ENCODE measurements around the gene SPAG9.
A peak's percentile ranks its signal among the peaks of the same experiment; 100 is the strongest.

SPAG9 gene

DNA sequence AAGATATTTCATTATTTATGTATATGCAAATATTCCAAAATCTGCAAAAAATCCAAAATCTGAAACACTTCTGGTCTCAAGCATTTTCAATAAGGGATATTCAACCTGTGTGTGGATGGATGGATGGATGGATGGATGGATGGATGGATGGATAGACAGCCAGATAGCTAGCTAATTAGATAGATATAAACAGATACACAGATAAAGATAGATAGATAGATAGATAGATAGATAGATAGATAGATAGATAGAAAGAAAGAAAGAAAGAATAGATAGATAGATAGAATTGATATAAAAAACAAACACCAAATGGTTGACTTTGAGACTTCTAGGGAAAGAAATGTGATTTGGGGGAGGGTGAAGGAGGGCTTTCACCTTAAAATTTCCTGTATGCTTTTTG, 139.4 kb downstream of the SPAG9 start:
- Mint-ChIP-seq H3K36me3 (ENCODE audit: low read depth) (peaks cover 29% of the 10 kb centered on the region), H3K27me3 (ENCODE audit: low read depth) (no peaks in the 10 kb centered on the region), H3K4me1 (ENCODE audit: low read depth) (peaks cover 8% of the 10 kb centered on the region), H3K27ac (no peak overlapping the region), H3K9me3 (no peaks in the 10 kb centered on the region), H3K4me3 (no peak overlapping the region)

DNA sequence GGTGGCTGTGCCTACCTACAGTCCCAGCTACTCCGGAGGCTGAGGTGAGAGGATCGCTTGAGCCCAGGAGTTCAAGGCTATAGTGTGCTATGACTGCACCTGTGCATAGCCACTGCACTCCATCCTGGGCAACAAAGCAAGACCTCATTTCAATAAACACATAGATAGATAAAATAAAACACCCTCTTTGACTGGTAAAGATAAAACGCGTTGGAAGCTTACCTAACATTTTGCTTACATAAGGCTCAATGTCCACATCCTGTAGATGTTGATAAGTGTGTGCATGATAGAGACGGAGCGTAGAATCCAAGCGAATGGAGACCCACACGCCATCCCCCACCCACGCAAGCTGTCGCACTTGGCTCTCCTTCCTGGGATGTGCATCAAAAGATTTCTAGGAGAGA, 141.1 kb downstream of the SPAG9 start:
- Mint-ChIP-seq H3K27ac (no peak overlapping the region), H3K36me3 (ENCODE audit: low read depth) (peaks cover 29% of the 10 kb centered on the region), H3K4me1 (ENCODE audit: low read depth) (peaks cover 8% of the 10 kb centered on the region)

DNA sequence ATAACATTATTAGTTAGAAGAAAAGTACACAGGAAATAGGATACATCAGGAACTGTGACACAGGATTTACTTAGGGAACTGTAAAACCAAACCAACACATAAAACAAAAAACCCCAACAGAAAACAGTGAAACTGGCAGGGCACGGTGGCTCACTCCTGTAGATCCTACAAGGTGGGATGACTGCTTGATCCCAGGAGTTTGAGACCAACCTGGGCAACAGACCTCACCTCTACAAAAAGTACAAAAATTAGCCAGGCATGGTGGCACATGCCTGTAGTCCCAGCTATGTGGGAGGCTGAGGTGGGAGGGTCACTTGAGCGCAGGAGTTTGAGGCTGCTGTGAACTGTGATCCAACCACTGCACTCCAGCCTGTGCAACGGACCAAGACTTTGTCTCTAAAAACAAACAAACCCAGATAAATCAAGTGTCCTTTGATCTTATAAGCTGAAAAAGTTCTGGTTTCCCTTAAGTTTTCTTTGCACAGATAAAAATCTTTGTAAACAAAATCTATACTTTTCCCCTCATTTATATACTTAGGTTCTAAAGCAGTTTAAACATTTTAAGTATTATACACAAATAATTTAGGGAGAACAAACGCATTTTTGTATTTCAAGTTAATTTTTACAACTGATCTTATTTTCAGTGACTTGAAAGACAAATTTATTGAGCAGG, 143.0 kb downstream of the SPAG9 start:
- Mint-ChIP-seq H3K36me3 (ENCODE audit: low read depth) (peaks cover 37% of the 10 kb centered on the region), H3K27ac (peak overlapping the region; percentile 91), H3K27me3 (ENCODE audit: low read depth) (no peaks in the 10 kb centered on the region)

More for the DNA sequence above, 141.1 kb downstream of the SPAG9 start:
- Mint-ChIP-seq H3K9me3 (no peaks in the 10 kb centered on the region), H3K27me3 (ENCODE audit: low read depth) (no peaks in the 10 kb centered on the region), H3K4me3 (no peak overlapping the region)

DNA sequence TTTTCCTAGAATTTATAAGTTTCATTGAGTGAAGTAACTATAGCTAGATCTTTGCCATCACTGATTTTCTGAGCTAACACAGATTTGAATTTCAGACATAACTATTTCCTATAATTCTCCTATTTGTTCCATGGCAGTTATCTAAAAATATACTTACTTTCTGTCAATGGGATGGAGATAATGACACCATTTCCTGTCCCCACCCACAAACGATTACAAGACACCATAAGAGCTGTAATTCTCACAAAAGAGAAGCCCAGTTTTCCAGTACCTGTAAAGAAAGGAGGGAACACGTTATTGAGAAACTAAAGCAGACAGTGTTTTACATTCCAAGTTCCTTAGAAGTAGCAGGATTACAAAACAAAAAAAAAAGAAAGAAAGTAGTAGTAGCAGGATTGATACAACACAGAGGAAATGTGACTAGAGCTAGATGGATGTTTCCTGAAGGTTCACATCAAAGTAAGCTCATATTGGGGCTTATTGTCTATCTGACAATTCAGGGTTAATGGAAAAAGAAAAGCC, 143.7 kb downstream of the SPAG9 start:
- Mint-ChIP-seq H3K4me1 (ENCODE audit: low read depth) (peaks cover 8% of the 10 kb centered on the region), H3K9me3 (no peaks in the 10 kb centered on the region), H3K4me3 (peak overlapping the region; percentile 51), H3K27ac (peak overlapping the region; percentile 91), H3K36me3 (ENCODE audit: low read depth) (peaks cover 37% of the 10 kb centered on the region), H3K27me3 (ENCODE audit: low read depth) (no peaks in the 10 kb centered on the region)

More for the DNA sequence above, 143.0 kb downstream of the SPAG9 start:
- Mint-ChIP-seq H3K4me3 (no peak overlapping the region), H3K4me1 (ENCODE audit: low read depth) (peaks cover 8% of the 10 kb centered on the region), H3K9me3 (no peaks in the 10 kb centered on the region)

DNA sequence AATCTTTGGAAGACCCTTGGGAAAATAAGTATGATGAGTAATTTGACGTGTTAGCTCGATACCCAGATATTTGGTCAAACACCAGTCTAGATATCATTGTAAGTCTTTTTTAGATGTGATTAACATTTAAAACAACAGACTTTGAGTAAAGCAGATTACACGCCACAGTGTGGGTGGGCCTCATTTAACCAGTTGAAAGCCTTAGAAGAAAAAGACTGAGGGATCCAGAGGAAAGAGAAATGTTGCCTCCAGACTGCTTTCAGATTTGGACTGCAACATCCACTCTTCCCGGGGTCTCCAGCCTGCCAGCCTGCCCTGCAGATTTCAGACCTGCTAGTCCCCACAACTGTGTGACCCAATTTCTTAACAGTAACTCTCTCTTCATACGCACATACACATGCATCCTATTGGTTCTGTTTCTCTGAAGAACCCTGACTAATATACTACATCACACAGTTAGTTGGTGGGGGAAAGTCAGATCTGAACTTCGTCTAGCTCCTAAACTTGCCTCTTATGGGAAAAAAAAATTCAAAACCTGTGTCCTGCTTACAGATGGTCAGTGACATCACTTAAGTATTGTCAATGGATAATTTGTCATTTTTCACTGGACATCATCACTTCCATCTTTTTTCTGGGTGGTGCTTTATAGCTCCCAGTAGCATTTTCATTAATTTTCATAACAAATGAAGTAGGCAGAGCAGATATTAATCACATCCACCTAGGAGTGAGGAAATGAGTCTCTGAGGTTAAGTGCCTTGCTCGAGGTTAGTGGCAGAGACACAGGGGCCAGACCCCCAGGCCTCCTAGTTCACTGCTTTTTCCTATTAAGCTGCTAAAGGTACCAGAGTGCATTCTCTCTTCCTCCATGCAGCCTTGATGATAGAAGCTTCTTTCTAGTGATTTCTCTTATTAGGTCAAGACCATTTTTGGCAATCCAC, 146.8 kb downstream of the SPAG9 start:
- H3K36me3 Mint-ChIP-seq (ENCODE audit: low read depth) = peaks cover 45% of the 10 kb centered on the region
- no peak overlapping the region for H3K27ac Mint-ChIP-seq
- no peaks in the 10 kb centered on the region for H3K27me3 Mint-ChIP-seq (ENCODE audit: low read depth)
- H3K4me1 Mint-ChIP-seq (ENCODE audit: low read depth) = peaks cover 8% of the 10 kb centered on the region
- no peak overlapping the region for H3K4me3 Mint-ChIP-seq
- H3K9me3 Mint-ChIP-seq = no peaks in the 10 kb centered on the region

DNA sequence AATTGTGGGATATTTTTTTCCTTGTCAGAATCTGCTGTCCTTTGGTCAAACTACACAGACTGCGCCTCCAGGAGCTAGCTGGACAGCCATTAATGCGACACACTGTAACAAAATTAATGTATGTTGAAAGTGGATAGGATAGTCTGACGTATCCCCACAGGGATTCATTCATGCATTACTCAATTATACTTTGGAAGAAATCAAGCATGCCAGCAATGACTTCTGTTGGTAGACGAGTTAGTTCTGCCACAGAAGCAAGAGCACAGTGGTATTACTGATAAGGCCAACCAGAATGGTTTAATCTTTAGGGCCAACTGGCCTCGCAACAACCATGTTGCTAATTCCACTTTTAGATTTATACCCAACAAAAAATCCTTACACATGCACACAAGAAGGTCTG, 148.1 kb downstream of the SPAG9 start:
- H3K27me3 Mint-ChIP-seq (ENCODE audit: low read depth) = no peaks in the 10 kb centered on the region
- peaks cover 7% of the 10 kb centered on the region for H3K4me1 Mint-ChIP-seq (ENCODE audit: low read depth)
- H3K36me3 Mint-ChIP-seq (ENCODE audit: low read depth) = peaks cover 37% of the 10 kb centered on the region
- no peak overlapping the region for H3K4me3 Mint-ChIP-seq
- H3K9me3 Mint-ChIP-seq = no peaks in the 10 kb centered on the region
- H3K27ac Mint-ChIP-seq = no peak overlapping the region

DNA sequence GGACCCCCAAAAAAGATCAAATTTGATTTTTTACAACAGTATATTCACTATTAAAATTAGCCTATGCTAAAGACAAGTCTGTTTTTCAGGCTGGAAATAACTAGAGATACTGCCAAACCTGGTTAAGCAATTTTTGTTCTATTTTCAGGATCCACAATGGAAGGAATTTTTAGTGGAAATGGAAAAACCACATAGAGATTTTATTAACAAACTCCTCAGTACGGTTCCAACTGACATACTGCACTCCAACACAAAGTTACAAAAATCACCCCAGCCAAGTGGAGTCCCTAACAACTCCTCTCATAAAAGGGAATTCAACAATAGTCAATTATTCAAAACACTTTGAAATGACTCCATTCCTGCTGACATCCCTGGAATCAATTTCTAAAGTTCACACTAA, 152.9 kb downstream of the SPAG9 start:
- no peaks in the 10 kb centered on the region for H3K27me3 Mint-ChIP-seq (ENCODE audit: low read depth)
- H3K4me1 Mint-ChIP-seq (ENCODE audit: low read depth) = peaks cover 11% of the 10 kb centered on the region
- H3K4me3 Mint-ChIP-seq = no peak overlapping the region
- H3K27ac Mint-ChIP-seq = no peak overlapping the region
- peaks cover 30% of the 10 kb centered on the region for H3K36me3 Mint-ChIP-seq (ENCODE audit: low read depth)
- H3K9me3 Mint-ChIP-seq = no peaks in the 10 kb centered on the region

DNA sequence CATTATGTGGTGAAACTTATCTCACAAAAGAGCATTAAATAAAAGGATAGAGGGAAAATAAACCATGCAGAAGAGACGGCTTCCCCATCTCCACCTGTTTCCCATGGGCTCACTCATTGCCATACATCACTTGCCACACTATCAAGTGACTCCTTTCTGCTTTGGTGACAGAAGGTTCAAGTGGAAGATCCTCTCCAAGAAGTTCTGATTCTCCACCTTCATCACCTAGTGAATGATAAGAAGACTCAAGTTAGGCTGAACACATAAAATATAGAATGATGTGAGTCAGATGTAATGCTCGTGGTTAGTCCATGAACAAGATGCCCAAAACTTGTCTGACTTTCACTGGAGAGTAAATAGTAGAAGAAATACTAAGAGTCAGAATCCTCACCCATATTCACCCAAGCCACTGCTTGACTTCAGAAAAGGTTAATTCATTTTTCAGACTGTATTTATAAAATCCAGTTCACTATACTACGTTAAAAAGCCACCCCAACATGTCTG, 154.5 kb downstream of the SPAG9 start:
- Mint-ChIP-seq H3K27me3 (ENCODE audit: low read depth) (no peaks in the 10 kb centered on the region), H3K4me3 (no peak overlapping the region), H3K36me3 (ENCODE audit: low read depth) (peaks cover 34% of the 10 kb centered on the region), H3K27ac (no peak overlapping the region), H3K4me1 (ENCODE audit: low read depth) (peaks cover 11% of the 10 kb centered on the region), H3K9me3 (no peaks in the 10 kb centered on the region)

DNA sequence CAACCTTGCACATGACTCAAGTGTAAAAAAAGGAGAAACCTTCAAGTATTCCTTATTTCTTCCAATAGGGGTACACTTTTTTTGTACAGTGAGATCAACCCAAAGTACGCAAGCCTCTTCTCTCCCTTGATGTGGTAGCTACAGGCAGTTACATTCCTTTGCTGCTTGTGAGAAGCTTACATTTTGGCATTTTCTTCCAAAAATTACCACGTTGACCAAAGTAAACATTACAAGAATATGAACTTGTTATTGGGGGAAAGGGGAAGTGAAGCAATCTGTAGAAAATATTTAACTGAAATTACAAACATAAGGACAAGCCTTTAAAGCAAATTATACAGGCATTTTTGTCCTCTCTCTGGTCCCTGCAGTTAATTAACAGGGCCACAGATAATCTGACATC, 157.5 kb downstream of the SPAG9 start:
- H3K27ac Mint-ChIP-seq = no peak overlapping the region
- H3K9me3 Mint-ChIP-seq = no peaks in the 10 kb centered on the region
- H3K36me3 Mint-ChIP-seq (ENCODE audit: low read depth) = peaks cover 20% of the 10 kb centered on the region
- no peak overlapping the region for H3K4me3 Mint-ChIP-seq
- H3K4me1 Mint-ChIP-seq (ENCODE audit: low read depth) = peaks cover 11% of the 10 kb centered on the region
- H3K27me3 Mint-ChIP-seq (ENCODE audit: low read depth) = no peaks in the 10 kb centered on the region

DNA sequence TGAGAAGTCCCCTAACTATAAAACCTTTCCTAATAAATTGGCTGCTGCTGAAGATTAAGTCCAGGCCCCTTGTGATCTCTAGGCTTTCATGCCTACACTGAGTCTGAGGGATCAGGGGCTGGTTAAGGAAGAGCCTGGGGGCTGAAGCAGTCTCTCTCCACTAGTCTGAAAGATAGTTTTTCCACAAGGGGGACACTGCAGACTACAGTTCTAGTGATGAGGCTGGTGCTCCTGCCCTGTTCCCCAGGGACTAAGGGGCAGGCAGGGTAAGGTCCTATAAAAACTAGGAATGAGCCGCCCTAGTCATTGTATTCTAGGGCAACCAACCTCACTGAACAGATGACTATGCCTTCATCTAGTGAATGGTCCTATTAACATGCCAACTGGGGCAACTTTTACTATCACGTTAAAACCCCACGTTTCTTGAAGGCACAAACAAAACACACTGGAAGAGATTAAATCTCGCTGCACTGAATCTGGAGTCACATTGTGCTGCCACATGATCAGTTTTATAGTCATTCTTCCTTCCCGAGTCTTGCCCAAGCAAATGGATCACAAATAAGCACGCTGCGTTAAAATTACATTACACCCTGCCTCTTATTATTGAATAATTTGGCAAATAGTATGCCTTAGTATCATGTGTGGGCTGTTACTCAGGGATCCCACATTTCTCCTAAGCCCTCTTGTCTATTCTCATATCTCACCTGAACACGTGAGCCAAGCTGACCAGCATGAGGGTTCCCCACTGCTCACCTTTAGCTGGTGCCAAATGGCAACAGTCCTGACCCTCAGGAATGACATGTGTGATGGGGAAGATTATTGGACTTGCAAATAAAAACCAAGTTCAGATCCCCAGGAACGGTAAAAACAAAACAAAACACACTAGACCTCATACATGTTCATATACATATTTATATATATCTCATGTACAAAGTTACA, 159.1 kb downstream of the SPAG9 start:
- Mint-ChIP-seq H3K27ac (no peak overlapping the region), H3K9me3 (no peaks in the 10 kb centered on the region), H3K4me1 (ENCODE audit: low read depth) (peaks cover 15% of the 10 kb centered on the region), H3K4me3 (no peak overlapping the region), H3K27me3 (ENCODE audit: low read depth) (no peaks in the 10 kb centered on the region), H3K36me3 (ENCODE audit: low read depth) (peaks cover 19% of the 10 kb centered on the region)

DNA sequence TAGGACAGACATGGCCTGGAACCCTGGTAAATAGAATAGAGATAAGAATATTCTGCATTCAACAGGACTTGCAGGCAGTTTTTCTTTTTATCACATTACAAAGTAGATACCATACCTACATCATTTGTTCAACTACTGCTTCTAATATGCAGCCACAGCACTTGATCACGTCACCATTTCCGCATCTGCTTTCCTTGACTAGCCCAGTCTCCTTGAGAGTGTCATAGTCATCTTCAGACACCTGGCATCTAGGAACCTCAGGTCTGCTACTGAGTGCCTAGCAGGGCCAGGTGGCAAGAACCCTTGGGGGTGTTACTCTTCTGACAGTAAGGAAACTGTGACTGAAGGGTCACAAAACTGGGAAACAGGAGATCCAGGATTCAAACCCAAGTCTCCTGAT, 161.3 kb downstream of the SPAG9 start:
- no peak overlapping the region for H3K27ac Mint-ChIP-seq
- no peaks in the 10 kb centered on the region for H3K9me3 Mint-ChIP-seq
- no peak overlapping the region for H3K4me3 Mint-ChIP-seq
- peaks cover 4% of the 10 kb centered on the region for H3K4me1 Mint-ChIP-seq (ENCODE audit: low read depth)
- H3K27me3 Mint-ChIP-seq (ENCODE audit: low read depth) = no peaks in the 10 kb centered on the region
- peaks cover 7% of the 10 kb centered on the region for H3K36me3 Mint-ChIP-seq (ENCODE audit: low read depth)

DNA sequence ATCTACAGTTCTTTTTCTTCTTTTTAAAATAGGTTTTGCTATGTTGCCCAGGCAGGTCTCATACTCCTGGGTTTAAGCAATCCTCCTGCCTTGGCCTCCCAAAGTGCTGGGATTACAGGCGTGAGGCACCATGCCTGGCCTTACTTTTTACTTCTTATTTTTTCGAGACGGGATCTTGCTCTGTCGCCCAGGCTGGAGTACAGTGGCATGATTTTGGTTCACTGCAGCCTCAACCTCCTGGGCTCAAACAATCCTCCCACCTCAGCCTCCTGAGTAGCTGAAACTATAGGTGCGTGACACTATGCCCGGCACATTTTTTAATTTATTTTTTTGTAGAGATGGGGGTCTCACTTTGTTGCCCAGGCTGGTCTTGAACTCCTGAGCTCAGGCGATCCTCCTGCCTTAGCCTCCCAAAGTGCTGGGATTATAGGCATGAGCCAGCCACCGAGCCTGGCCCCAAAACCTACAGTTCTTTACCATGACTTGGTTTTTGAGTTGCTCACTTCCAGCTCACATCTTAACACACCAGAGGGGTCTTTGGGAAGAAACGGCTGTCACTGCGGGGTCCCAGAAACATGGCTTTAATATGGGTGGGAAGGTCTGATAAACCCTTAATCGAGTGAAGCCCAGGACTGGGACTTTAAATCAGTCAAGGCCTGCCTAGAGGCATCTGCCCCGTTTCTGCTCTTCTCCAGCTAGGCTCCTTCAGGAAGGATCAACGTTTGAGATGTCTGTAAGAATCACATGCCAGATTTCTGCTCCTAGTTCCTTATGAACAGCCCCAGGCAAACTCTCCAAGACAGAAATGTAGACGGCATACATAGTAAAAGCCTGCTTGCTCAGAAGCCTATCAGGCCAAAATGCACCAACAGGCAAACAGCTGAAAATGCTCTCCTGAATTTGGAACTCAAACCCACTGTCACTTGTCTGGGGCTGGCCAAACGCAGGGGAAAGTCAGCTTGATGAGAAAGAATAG, 162.8 kb downstream of the SPAG9 start:
- Mint-ChIP-seq H3K36me3 (ENCODE audit: low read depth) (peaks cover 4% of the 10 kb centered on the region), H3K4me1 (ENCODE audit: low read depth) (peaks cover 4% of the 10 kb centered on the region), H3K27me3 (ENCODE audit: low read depth) (no peaks in the 10 kb centered on the region), H3K9me3 (no peaks in the 10 kb centered on the region), H3K4me3 (no peak overlapping the region), H3K27ac (no peak overlapping the region)
